ENCODE data around the gene LRIT1.

The LRIT1 gene

DNA sequence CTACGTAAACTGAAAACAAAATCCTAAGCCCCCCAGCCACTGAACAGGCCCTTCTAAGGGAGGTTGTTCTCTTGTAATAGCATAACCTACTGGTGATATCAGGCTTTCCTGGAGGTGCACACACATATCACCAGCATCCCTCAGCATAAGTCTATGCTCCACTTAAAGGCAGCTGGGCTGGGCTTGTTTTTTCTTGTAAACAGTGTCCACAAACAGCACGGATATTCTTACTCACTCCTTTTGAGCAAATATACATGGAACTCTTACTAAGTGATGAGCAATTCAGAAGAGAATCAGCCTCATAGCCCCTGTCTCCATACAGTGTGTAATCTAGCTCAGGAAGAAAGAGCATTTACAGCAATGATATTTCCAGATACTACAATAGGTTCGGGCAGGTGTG is 2.4 kb downstream of the LRIT1 start:
- H2AFZ ChIP-seq = no peak overlapping the region
- H3K9me3 ChIP-seq (ENCODE audit: control insufficient read depth, low read length) = no peaks in the 10 kb centered on the region
- H3K4me1 ChIP-seq = no peaks in the 10 kb centered on the region
- H3K36me3 ChIP-seq (ENCODE audit: control insufficient read depth, insufficient read depth, low read length) = no peaks in the 10 kb centered on the region
- no peak overlapping the region for H3K4me2 ChIP-seq (ENCODE audit: low read length)
- no peak overlapping the region for H3K4me3 ChIP-seq (ENCODE audit: low read depth, low read length)
- H3K27me3 ChIP-seq (ENCODE audit: control insufficient read depth, insufficient read depth, low read length) = no peaks in the 10 kb centered on the region
- no peak overlapping the region for H3K27ac ChIP-seq
- no peaks in the 10 kb centered on the region for H3K79me2 ChIP-seq
- TF ChIP-seq, protein P1, sequence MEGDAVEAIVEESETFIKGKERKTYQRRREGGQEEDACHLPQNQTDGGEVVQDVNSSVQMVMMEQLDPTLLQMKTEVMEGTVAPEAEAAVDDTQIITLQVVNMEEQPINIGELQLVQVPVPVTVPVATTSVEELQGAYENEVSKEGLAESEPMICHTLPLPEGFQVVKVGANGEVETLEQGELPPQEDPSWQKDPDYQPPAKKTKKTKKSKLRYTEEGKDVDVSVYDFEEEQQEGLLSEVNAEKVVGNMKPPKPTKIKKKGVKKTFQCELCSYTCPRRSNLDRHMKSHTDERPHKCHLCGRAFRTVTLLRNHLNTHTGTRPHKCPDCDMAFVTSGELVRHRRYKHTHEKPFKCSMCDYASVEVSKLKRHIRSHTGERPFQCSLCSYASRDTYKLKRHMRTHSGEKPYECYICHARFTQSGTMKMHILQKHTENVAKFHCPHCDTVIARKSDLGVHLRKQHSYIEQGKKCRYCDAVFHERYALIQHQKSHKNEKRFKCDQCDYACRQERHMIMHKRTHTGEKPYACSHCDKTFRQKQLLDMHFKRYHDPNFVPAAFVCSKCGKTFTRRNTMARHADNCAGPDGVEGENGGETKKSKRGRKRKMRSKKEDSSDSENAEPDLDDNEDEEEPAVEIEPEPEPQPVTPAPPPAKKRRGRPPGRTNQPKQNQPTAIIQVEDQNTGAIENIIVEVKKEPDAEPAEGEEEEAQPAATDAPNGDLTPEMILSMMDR (IDR thresholded peaks at IDR 0.05) = no peak
- H3K9ac ChIP-seq = no peak overlapping the region

DNA sequence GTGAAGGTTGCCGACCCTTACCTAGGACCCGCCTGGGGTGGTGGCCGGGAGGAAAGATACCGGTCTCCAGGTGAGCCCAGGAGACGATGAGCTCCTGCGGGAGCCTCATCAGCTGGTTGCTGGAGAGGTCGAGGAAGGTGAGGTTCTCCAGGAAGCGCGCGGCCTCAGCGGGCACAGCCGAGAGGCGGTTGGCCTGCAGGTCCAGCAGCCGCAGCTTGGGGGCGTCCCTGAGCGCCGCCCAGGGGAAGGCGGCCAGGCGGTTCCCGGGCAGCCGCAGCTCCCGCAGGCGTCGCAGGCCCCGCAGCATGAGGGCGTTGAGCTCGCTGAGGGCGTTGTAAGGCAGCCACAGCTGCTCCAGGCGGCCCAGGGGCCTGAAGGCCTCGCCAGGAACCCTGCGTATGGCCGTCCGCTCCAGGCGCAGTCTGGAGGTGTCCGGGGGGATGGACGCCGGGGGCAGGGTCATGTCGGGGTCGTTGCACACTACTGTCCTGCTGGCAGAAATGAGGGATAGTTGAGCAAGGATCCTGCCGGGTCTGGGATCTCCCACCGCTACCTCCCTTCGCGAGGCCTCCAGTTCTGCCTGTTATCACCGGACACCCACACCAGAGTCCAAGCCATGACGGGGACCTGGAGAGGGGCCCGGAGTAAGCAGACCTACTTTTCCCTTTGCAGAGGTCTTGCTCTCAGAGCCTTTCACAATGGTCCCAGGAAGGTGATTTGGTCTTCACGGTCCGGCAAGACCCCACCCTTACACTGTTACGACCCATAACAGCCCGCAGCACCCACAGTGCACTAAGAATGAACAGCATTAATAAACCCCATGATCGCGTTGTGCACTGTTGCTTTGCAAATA is 3.9 kb downstream of the LRIT1 start:
- no peak overlapping the region for H3K27ac ChIP-seq
- H3K27me3 ChIP-seq (ENCODE audit: control insufficient read depth, insufficient read depth, low read length) = no peaks in the 10 kb centered on the region
- no peak overlapping the region for H3K9ac ChIP-seq
- H3K9me3 ChIP-seq (ENCODE audit: control insufficient read depth, low read length) = no peaks in the 10 kb centered on the region
- no peak overlapping the region for H2AFZ ChIP-seq
- H3K4me1 ChIP-seq = no peaks in the 10 kb centered on the region
- no peak overlapping the region for H3K4me2 ChIP-seq (ENCODE audit: low read length)
- H3K79me2 ChIP-seq = no peaks in the 10 kb centered on the region
- TF ChIP-seq, protein P1 (IDR thresholded peaks at IDR 0.05) = no peak
- no peaks in the 10 kb centered on the region for H3K36me3 ChIP-seq (ENCODE audit: control insufficient read depth, insufficient read depth, low read length)
- no peak overlapping the region for H3K4me3 ChIP-seq (ENCODE audit: low read depth, low read length)

DNA sequence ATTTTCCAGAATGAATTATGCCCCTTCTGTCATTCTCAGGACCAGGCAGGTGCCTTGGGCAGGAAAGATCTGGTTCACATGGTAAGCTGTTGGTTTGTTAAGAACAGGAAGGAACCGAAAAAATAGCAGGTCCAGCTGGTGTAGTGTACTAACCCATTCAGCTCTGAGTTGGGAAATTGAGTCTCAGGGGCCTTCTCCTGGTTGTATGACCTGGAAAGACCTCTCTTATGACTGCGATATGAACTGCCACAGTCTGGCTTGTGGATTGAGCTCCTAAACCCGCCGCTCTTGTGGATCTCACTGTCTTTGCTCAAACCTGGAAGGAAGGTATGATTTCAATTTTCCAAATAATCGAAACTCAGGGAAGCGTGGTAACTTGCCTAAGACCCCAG is 4.5 kb downstream of the LRIT1 start:
- Histone ChIP-seq H3K27ac (no peak overlapping the region), H2AFZ (no peak overlapping the region), H3K27me3 (ENCODE audit: control insufficient read depth, insufficient read depth, low read length) (no peaks in the 10 kb centered on the region), H3K4me1 (no peaks in the 10 kb centered on the region), H3K4me2 (ENCODE audit: low read length) (no peak overlapping the region), H3K36me3 (ENCODE audit: control insufficient read depth, insufficient read depth, low read length) (no peaks in the 10 kb centered on the region), H3K9me3 (ENCODE audit: control insufficient read depth, low read length) (no peaks in the 10 kb centered on the region), H3K9ac (no peak overlapping the region), H3K4me3 (ENCODE audit: low read depth, low read length) (no peak overlapping the region), H3K79me2 (no peaks in the 10 kb centered on the region)
- TF ChIP-seq, protein P1 (IDR thresholded peaks at IDR 0.05) = no peak

DNA sequence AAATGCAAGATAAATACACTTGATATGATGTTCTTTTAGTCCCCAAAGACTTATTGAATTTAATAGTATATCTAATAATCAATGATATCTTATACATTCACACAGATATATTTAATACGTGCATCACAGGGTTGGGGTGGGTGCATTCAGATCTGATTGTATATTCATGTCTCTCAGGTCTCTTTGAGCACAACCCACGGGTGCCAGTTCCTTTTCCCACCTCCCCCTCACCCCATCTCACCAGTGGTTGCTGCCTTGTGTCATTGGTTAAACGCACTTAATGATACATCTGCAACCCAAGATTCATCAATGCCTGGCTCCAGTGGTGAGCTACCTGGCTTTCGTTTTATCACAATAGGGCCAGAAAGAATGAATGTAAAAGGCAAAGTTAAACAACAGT is 6.2 kb downstream of the LRIT1 start:
- Histone ChIP-seq H3K79me2 (no peaks in the 10 kb centered on the region), H2AFZ (no peak overlapping the region), H3K4me2 (ENCODE audit: low read length) (no peak overlapping the region), H3K27ac (no peak overlapping the region), H3K27me3 (ENCODE audit: control insufficient read depth, insufficient read depth, low read length) (no peaks in the 10 kb centered on the region), H3K9me3 (ENCODE audit: control insufficient read depth, low read length) (no peaks in the 10 kb centered on the region), H3K4me1 (no peaks in the 10 kb centered on the region), H3K36me3 (ENCODE audit: control insufficient read depth, insufficient read depth, low read length) (no peaks in the 10 kb centered on the region), H3K9ac (no peak overlapping the region), H3K4me3 (ENCODE audit: low read depth, low read length) (no peak overlapping the region)
- TF ChIP-seq, protein P1 (IDR thresholded peaks at IDR 0.05) = no peak

DNA sequence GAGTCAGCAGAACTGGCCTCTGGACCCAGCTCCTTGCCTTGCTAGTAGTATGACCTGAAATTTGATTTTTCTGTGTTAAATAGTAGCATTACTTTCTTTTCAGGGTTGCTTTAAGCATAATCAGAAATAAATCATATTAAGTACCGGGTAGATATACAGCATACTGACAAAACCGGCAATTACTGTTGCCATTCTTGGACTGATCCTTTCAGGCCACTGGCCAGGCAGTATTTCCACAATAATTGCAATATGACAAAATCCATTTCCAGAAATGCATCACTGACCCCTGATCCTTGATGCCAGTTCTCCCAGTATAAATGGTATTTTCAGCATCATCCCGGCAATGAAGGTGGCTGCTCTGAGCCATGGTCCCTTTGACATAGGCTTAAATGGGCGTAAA is 6.9 kb downstream of the LRIT1 start:
- Histone ChIP-seq H3K4me3 (ENCODE audit: low read depth, low read length) (no peak overlapping the region), H3K27ac (no peak overlapping the region), H3K9me3 (ENCODE audit: control insufficient read depth, low read length) (no peaks in the 10 kb centered on the region), H3K9ac (no peak overlapping the region), H3K4me2 (ENCODE audit: low read length) (no peak overlapping the region), H2AFZ (no peak overlapping the region), H3K27me3 (ENCODE audit: control insufficient read depth, insufficient read depth, low read length) (no peaks in the 10 kb centered on the region), H3K79me2 (no peaks in the 10 kb centered on the region), H3K4me1 (no peaks in the 10 kb centered on the region), H3K36me3 (ENCODE audit: control insufficient read depth, insufficient read depth, low read length) (no peaks in the 10 kb centered on the region)
- TF ChIP-seq, protein P1 (IDR thresholded peaks at IDR 0.05) = no peak
